ENCODE measurements around the gene MPHOSPH9.

Gene MPHOSPH9

GRCh38 chr12:123145211-123145610, 87.7 kb downstream of the MPHOSPH9 start:
- TF ChIP-seq POLR2AphosphoS5 (IDR thresholded peaks at IDR 0.05; ENCODE audit: low read depth, low read length) (no peak), TAF1 (IDR thresholded peaks at IDR 0.05; ENCODE audit: borderline replicate concordance, insufficient read depth, low read length) (no peak), FOXP2 (optimal IDR thresholded peaks at IDR 0.05; ENCODE audit: borderline replicate concordance, extremely low read depth, extremely low read length, insufficient read depth) (no peak), REST (IDR thresholded peaks at IDR 0.05; ENCODE audit: insufficient read depth in 1 of 2, low read depth in 2 of 2, low read length in 2 of 2) (no peak), SIN3A (IDR thresholded peaks at IDR 0.05; ENCODE audit: borderline replicate concordance, insufficient read depth, low read length) (no peak)

DNA sequence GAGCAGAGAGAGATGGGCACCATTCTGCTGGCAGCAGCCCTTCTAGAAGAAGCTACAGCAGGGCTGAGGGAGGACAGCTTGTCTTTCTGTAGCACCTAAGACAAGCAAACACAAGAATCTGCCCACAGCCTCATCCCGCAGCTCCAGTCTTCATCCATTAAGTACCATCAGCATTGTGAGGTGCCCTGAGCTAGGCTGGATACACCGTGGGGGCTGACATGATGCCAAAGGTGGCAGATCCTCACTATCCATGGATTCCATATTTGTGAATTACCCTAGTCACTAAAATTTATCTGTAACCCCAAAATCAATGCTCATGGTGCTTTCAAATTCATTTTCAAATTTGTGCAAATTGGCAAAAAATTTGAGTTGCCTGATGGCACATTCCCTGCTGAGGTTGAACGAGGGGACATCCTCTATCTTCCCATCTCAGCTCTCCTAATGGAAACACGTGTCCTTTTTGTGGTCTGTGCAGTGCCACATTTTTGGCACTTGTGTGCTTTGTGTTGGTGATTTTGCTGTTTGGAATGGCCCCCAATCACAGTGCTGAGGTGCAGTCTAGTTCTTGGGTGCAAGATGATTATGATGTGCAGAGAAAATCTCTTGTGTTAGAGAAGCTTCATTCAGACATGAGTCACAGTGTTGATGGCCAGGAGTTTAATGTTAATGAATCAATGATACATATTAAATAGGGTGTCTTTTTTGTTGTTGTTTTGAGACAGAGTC, 89.0 kb downstream of the MPHOSPH9 start:
- TF ChIP-seq POLR2AphosphoS5 (IDR thresholded peaks at IDR 0.05; ENCODE audit: low read depth, low read length): no peak
- no peak for TF ChIP-seq SIN3A (IDR thresholded peaks at IDR 0.05; ENCODE audit: borderline replicate concordance, insufficient read depth, low read length)
- no peak for TF ChIP-seq TAF1 (IDR thresholded peaks at IDR 0.05; ENCODE audit: borderline replicate concordance, insufficient read depth, low read length)
- no peak for TF ChIP-seq FOXP2 (optimal IDR thresholded peaks at IDR 0.05; ENCODE audit: borderline replicate concordance, extremely low read depth, extremely low read length, insufficient read depth)
- no peak for TF ChIP-seq REST (IDR thresholded peaks at IDR 0.05; ENCODE audit: insufficient read depth in 1 of 2, low read depth in 2 of 2, low read length in 2 of 2)

- TF ChIP-seq POLR2AphosphoS5 (IDR thresholded peaks at IDR 0.05; ENCODE audit: low read depth, low read length): no peak
- TF ChIP-seq REST (IDR thresholded peaks at IDR 0.05; ENCODE audit: insufficient read depth in 1 of 2, low read depth in 2 of 2, low read length in 2 of 2): no peak
- TF ChIP-seq SIN3A (IDR thresholded peaks at IDR 0.05; ENCODE audit: borderline replicate concordance, insufficient read depth, low read length): no peak
- no peak for TF ChIP-seq TAF1 (IDR thresholded peaks at IDR 0.05; ENCODE audit: borderline replicate concordance, insufficient read depth, low read length)
- TF ChIP-seq FOXP2 (optimal IDR thresholded peaks at IDR 0.05; ENCODE audit: borderline replicate concordance, extremely low read depth, extremely low read length, insufficient read depth): no peak
Measured at GRCh38 chr12:123142921-123143735, 89.8 kb downstream of the MPHOSPH9 start.

- TF ChIP-seq TAF1 (IDR thresholded peaks at IDR 0.05; ENCODE audit: borderline replicate concordance, insufficient read depth, low read length): no peak
- TF ChIP-seq SIN3A (IDR thresholded peaks at IDR 0.05; ENCODE audit: borderline replicate concordance, insufficient read depth, low read length): no peak
- TF ChIP-seq REST (IDR thresholded peaks at IDR 0.05; ENCODE audit: insufficient read depth in 1 of 2, low read depth in 2 of 2, low read length in 2 of 2): no peak
- TF ChIP-seq FOXP2 (optimal IDR thresholded peaks at IDR 0.05; ENCODE audit: borderline replicate concordance, extremely low read depth, extremely low read length, insufficient read depth): no peak
- TF ChIP-seq POLR2AphosphoS5 (IDR thresholded peaks at IDR 0.05; ENCODE audit: low read depth, low read length): no peak
Measured at GRCh38 chr12:123142518-123142840, 90.5 kb downstream of the MPHOSPH9 start.

All from PFSK-1 (cell line).